Activated CD8-positive, alpha-beta T cell treated with anti-CD3 and anti-CD28 coated beads, Interleukin-2, amount 10 ng/mL, durations not matched to agents 7 days and 5 days (primary cell): Measurements from ENCODE around the gene THBS4. TPM values are rescaled to one million over a fixed set of nuclear protein-coding genes. Genes with fewer than 3 reads are reported as not detected.
A peak's percentile ranks its signal among the peaks of the same experiment; 100 is the strongest.
"Not testable (repeated sequence)": the region's sequence is repeated elsewhere in the genome, so short reads cannot be mapped to it uniquely, and the experiment has no call there.

Experiments used
- ATAC-seq: fragments of 150-1000 bp; cut with Tn5 transposase; one replicate; pipeline ENCODE4 v1.10.0; 2021; ENCODE audit warnings: moderate library complexity
- CTCF ChIA-PET: fragments of 350-600 bp; sonication (Branson Sonifier 250); formaldehyde crosslinking; loops from one replicate; lab custom pipeline; 2021; ENCODE audit warnings: antibody characterized with exemption; lab: Charles Lee
- POLR2A ChIA-PET: fragments of 350-600 bp; sonication (Branson Sonifier 250); formaldehyde crosslinking; loops from one replicate; lab custom pipeline; 2021; ENCODE audit warnings: antibody characterized with exemption; lab: Charles Lee
- DNase-seq: peaks from one replicate; pipeline ENCODE4 v3.0.0-alpha.2; 2020
- H3K27ac Mint-ChIP-seq: one replicate; pipeline ENCODE4 v1.8.0; 2021; ENCODE audit warnings: mild to moderate bottlenecking, mixed read lengths
- H3K27me3 Mint-ChIP-seq: one replicate; pipeline ENCODE4 v1.8.0; 2021; ENCODE audit warnings: low read depth, mixed read lengths
- H3K36me3 Mint-ChIP-seq: one replicate; pipeline ENCODE4 v1.8.0; 2021; ENCODE audit warnings: low read depth, mixed read lengths
- H3K4me1 Mint-ChIP-seq: one replicate; pipeline ENCODE4 v1.8.0; 2021; ENCODE audit warnings: low read depth, mixed read lengths
- H3K4me3 Mint-ChIP-seq: one replicate; pipeline ENCODE4 v1.8.0; 2021; ENCODE audit warnings: mild to moderate bottlenecking, mixed read lengths
- H3K9me3 Mint-ChIP-seq: one replicate; pipeline ENCODE4 v1.8.0; 2022; ENCODE audit warnings: mixed read lengths; ENCODE audit not compliant: insufficient read depth
- total RNA-seq, 2 experiments: library from RNA; stranded (reverse); gene quantifications; one replicate each; pipeline ENCODE4 v1.2.3, GENCODE V29; 2021

THBS4 gene
- total RNA-seq, 2 experiments from 2014 or later, result 0.44 to 1.4 TPM

GRCh38 chr5:80101993-80102392 is 66.8 kb downstream of the THBS4 start:
- ChIA-PET CTCF (interaction anchor here (0.6 to 1.6 kb wide), 4 partner anchors 10 to 205 kb away, joined by 3 to 9 read pairs (median 3); no protein-coding TSS in a partner anchor), POLR2A (no interaction called here)
- Mint-ChIP-seq H3K9me3 (no peaks in the 10 kb centered on the region), H3K27me3 (no peaks in the 10 kb centered on the region), H3K27ac (peak overlapping the region; percentile 11), H3K36me3 (peaks cover 2% of the 10 kb centered on the region), H3K4me1 (peaks cover 46% of the 10 kb centered on the region), H3K4me3 (no peak overlapping the region)
- DNase-seq, result no peak
- no peak for ATAC-seq

- Mint-ChIP-seq H3K4me1 (peaks cover 43% of the 10 kb centered on the region), H3K27me3 (no peaks in the 10 kb centered on the region), H3K36me3 (peaks cover 2% of the 10 kb centered on the region), H3K4me3 (no peak overlapping the region), H3K27ac (peak overlapping the region; percentile 41), H3K9me3 (no peaks in the 10 kb centered on the region)
- POLR2A ChIA-PET, result interaction anchor here (0.7 to 1.7 kb wide), 2 partner anchors 153 to 300 kb away, joined by 3 to 5 read pairs; partner anchors contain the start of gene SERINC5
- peak; percentile 44 for ATAC-seq
- CTCF ChIA-PET, result interaction anchor here (0.6 to 1.2 kb wide), 2 partner anchors 13 to 101 kb away, joined by 4 read pairs; no protein-coding TSS in a partner anchor
- no peak for DNase-seq
Measured at GRCh38 chr5:80103371-80103770, 68.2 kb downstream of the THBS4 start.

DNA sequence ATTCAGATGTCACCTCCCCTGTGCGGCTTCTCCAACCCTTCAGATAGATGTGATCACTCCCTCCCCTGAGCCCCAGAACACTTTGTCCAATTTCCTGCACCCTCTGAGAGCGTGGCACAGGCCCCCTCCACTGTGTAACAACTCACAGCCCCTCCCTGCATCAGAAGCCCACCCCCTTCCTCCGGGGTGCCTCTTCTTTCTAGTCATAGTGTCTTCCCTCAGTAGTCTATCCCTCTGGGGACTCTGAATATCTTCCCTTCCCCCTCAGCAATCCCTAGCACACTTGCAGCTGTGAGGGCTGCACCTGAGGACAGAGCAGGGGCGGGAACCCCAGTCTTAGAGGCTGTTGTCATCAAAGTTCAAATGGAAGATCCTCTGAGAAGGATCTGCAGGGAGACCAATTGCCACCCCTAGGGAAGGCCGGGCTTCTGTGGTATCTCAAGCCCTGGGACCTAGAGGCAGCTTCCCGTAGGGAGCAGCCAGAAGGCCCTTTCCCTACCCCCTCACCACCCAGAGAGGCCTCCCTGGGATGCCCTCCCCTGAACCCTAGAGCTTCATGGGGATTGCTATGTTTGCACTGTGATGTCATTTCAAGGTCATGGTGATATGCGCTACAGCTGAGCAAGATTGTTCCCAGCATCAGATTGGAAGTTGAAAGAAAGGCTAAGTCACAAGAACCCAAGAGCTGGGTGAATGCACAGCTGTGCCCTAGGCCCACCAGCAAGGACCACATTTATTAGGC is 70.7 kb downstream of the THBS4 start:
- no peak for DNase-seq
- POLR2A ChIA-PET, result no interaction called here
- Mint-ChIP-seq H3K36me3 (peaks cover 2% of the 10 kb centered on the region), H3K27me3 (no peaks in the 10 kb centered on the region), H3K4me1 (peaks cover 44% of the 10 kb centered on the region), H3K4me3 (no peak overlapping the region), H3K27ac (no peak overlapping the region), H3K9me3 (no peaks in the 10 kb centered on the region)
- no peak for ATAC-seq
- CTCF ChIA-PET, result no interaction called here

GRCh38 chr5:80106916-80107315 is 71.8 kb downstream of the THBS4 start:
- ATAC-seq (no peak), DNase-seq (no peak)
- Mint-ChIP-seq H3K36me3 (peaks cover 2% of the 10 kb centered on the region), H3K9me3 (no peaks in the 10 kb centered on the region), H3K4me3 (no peak overlapping the region), H3K27me3 (no peaks in the 10 kb centered on the region), H3K27ac (no peak overlapping the region), H3K4me1 (peaks cover 36% of the 10 kb centered on the region)
- CTCF ChIA-PET, result no interaction called here
- POLR2A ChIA-PET, result no interaction called here

DNA sequence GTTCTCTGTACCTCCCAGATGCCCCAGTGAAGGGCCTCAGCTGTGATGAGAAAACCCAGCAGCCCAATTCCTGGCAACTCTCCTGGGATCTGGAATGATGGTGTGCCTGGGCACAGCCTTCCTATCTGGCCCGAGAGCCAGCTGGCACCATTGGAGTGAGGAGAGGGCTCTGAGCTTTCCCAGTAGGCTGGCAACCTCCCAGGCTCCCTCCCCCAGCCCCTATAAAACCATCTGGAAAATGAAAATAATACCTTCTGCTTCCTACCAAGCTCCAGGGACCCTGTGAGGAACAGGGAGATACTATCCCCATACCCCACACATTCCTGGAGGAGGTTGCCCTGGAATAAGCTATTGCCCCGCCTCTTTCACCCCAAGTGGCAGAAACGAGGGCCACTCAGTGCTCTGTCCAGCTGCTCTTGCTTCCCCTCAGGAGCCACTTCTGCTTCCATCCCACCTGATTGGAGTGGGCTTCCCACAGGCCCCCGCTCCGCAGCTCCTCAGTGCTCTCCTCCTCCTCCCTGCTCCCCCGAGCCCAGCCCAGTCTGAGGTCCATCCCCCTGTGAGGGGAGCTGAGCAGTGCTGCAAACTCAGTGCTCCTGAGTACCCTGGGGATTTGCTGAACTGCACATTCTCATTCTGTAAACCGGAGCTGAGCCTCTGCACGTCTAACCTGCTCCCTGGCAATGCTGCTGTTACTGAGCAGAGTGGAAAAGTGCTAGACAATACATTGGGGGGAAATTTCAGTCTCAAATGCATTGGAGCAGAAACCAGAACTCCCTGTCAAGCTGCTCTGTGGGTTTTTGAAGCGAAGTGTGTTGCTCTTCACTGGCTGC is 74.7 kb downstream of the THBS4 start:
- H3K9me3 Mint-ChIP-seq, result peaks cover 8% of the 10 kb centered on the region
- H3K4me3 Mint-ChIP-seq, result no peak overlapping the region
- CTCF ChIA-PET, result interaction anchor here (0.8 to 1.4 kb wide), 4 partner anchors 11 to 95 kb away, joined by 3 to 4 read pairs (median 3); no protein-coding TSS in a partner anchor
- H3K27ac Mint-ChIP-seq, result no peak overlapping the region
- DNase-seq (no peak), ATAC-seq (no peak)
- H3K4me1 Mint-ChIP-seq, result peaks cover 9% of the 10 kb centered on the region
- H3K36me3 Mint-ChIP-seq, result peaks cover 18% of the 10 kb centered on the region
- no peaks in the 10 kb centered on the region for H3K27me3 Mint-ChIP-seq
- POLR2A ChIA-PET, result interaction anchor here (1.0 kb wide), 1 partner anchor 83 kb away, joined by 3 read pairs; no protein-coding TSS in a partner anchor

DNA sequence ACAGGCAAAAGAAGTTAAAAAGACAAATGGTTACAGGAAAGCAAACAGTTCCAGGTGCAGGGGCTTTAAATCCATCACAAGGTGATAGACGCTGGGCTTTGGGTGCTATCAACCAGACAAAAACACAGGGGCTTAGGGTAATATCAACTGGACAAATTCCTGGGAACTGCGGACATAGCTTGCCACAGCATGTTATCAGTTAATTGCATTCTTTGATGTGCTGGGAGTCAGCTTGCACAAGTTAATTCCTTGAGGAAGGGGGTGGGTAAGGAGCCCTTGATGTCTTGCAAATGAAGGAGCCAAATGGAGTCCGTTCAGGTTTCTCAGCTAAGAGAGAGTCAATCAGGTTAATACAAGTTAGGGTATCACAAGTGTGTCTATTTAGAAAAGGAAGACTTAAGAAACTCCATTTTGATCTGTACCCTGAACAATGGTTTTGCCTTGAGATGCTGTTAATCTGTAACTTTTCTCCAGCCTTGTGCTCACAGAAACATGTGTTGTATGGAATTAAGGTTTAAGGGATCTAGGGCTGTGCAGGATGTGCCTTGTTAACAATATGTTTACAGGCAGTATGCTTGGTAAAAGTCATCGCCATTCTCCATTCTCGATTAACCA is 76.3 kb downstream of the THBS4 start:
- DNase-seq, POLR2A ChIA-PET, CTCF ChIA-PET, H3K4me3 Mint-ChIP-seq, ATAC-seq, H3K27ac Mint-ChIP-seq, H3K27me3 Mint-ChIP-seq: not testable (repeated sequence)
- Mint-ChIP-seq H3K9me3 (peaks cover 15% of the 10 kb centered on the region), H3K4me1 (peaks cover 14% of the 10 kb centered on the region), H3K36me3 (peaks cover 32% of the 10 kb centered on the region)

GRCh38 chr5:80114860-80115259 is 79.7 kb downstream of the THBS4 start:
- Mint-ChIP-seq H3K36me3 (peaks cover 53% of the 10 kb centered on the region), H3K27ac (no peak overlapping the region), H3K27me3 (no peaks in the 10 kb centered on the region), H3K4me1 (peaks cover 36% of the 10 kb centered on the region), H3K9me3 (peaks cover 33% of the 10 kb centered on the region), H3K4me3 (no peak overlapping the region)
- no peak for ATAC-seq
- no peak for DNase-seq
- CTCF ChIA-PET, result no interaction called here
- POLR2A ChIA-PET, result no interaction called here

- ChIA-PET CTCF (interaction anchor here (1.2 to 2.5 kb wide), 3 partner anchors 10 to 24 kb away, joined by 4 to 9 read pairs (median 9); no protein-coding TSS in a partner anchor), POLR2A (no interaction called here)
- Mint-ChIP-seq H3K9me3 (peaks cover 36% of the 10 kb centered on the region), H3K27me3 (no peaks in the 10 kb centered on the region), H3K27ac (peak overlapping the region; percentile 63), H3K4me3 (no peak overlapping the region), H3K4me1 (peaks cover 35% of the 10 kb centered on the region), H3K36me3 (peaks cover 57% of the 10 kb centered on the region)
- ATAC-seq (no peak), DNase-seq (no peak)
Measured at GRCh38 chr5:80116000-80116399, 80.9 kb downstream of the THBS4 start.

- Mint-ChIP-seq H3K4me3 (no peak overlapping the region), H3K4me1 (peaks cover 35% of the 10 kb centered on the region), H3K9me3 (peaks cover 37% of the 10 kb centered on the region), H3K36me3 (peaks cover 57% of the 10 kb centered on the region), H3K27me3 (no peaks in the 10 kb centered on the region), H3K27ac (peak overlapping the region; percentile 63)
- no peak for ATAC-seq
- no peak for DNase-seq
- POLR2A ChIA-PET, result interaction anchor here (0.7 kb wide), 1 partner anchor 20 kb away, joined by 3 read pairs; no protein-coding TSS in a partner anchor
- CTCF ChIA-PET, result interaction anchor here (1.2 to 2.5 kb wide), 3 partner anchors 9 to 25 kb away, joined by 4 to 9 read pairs (median 9); no protein-coding TSS in a partner anchor
Measured at GRCh38 chr5:80116465-80116864, 81.3 kb downstream of the THBS4 start.

DNA sequence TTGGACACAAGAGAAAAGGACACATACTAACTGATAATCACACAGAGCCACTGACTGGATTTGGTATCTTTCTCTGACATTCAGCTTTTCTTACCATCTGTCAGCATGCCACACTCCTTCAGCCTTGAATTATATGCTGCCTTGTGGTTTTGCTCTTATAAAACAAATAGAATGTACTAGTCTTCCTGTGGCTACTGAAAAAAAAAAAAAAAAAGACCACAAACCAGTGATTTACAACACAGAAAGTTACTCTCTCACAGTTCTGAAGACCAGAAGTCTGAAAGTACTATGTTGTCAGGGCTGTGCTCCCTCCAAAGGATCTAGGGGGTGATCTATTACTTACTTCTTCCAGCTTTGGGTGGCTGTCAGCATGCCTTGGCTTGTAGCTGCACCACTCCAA is 82.3 kb downstream of the THBS4 start:
- Mint-ChIP-seq H3K27me3 (no peaks in the 10 kb centered on the region), H3K4me1 (peaks cover 35% of the 10 kb centered on the region), H3K36me3 (peaks cover 60% of the 10 kb centered on the region), H3K4me3 (no peak overlapping the region), H3K9me3 (peaks cover 39% of the 10 kb centered on the region), H3K27ac (peak overlapping the region; percentile 53)
- ChIA-PET CTCF (interaction anchor here (1.2 to 2.5 kb wide), 3 partner anchors 19 to 26 kb away, joined by 5 to 9 read pairs (median 5); no protein-coding TSS in a partner anchor), POLR2A (interaction anchor here (0.8 kb wide), 1 partner anchor 9 kb away, joined by 3 read pairs; no protein-coding TSS in a partner anchor)
- ATAC-seq (peak; percentile 59), DNase-seq (peak; percentile 37)

GRCh38 chr5:80119372-80119771 is 84.2 kb downstream of the THBS4 start:
- no peaks in the 10 kb centered on the region for H3K27me3 Mint-ChIP-seq
- H3K4me1 Mint-ChIP-seq, result peaks cover 41% of the 10 kb centered on the region
- POLR2A ChIA-PET, result interaction anchor here (0.9 kb wide), 1 partner anchor 22 kb away, joined by 4 read pairs; no protein-coding TSS in a partner anchor
- H3K36me3 Mint-ChIP-seq, result peaks cover 49% of the 10 kb centered on the region
- DNase-seq, result no peak
- peaks cover 34% of the 10 kb centered on the region for H3K9me3 Mint-ChIP-seq
- no peak overlapping the region for H3K27ac Mint-ChIP-seq
- no peak for ATAC-seq
- no peak overlapping the region for H3K4me3 Mint-ChIP-seq
- CTCF ChIA-PET, result interaction anchor here (0.9 to 2.0 kb wide), 3 partner anchors 21 to 136 kb away, joined by 3 to 9 read pairs (median 3); partner anchors contain the start of gene SERINC5
